Measurements from ENCODE around the gene ADAMTSL3.
"Not testable (repeated sequence)": the region's sequence is repeated elsewhere in the genome, so short reads cannot be mapped to it uniquely, and the experiment has no call there.

The ADAMTSL3 gene

GRCh38 chr15:83954506-83954905, 300.6 kb downstream of the ADAMTSL3 start:
- DNase-seq (ENCODE audit: extremely low read depth, low read depth): no peak
- no peak for TF ChIP-seq CTCF (IDR thresholded peaks at IDR 0.05; ENCODE audit: low read depth, low read length, missing control alignments)
- no peak overlapping the region for H3K4me3 ChIP-seq (replicated peaks; ENCODE audit: low read depth, low read length)

GRCh38 chr15:83955806-83956265, 301.9 kb downstream of the ADAMTSL3 start:
- no peak for DNase-seq (ENCODE audit: extremely low read depth, low read depth)
- H3K4me3 ChIP-seq (replicated peaks; ENCODE audit: low read depth, low read length): no peak overlapping the region
- TF ChIP-seq CTCF (IDR thresholded peaks at IDR 0.05; ENCODE audit: low read depth, low read length, missing control alignments): no peak

GRCh38 chr15:83956887-83957286, 303.0 kb downstream of the ADAMTSL3 start:
- TF ChIP-seq CTCF (IDR thresholded peaks at IDR 0.05; ENCODE audit: low read depth, low read length, missing control alignments): no peak
- no peak for DNase-seq (ENCODE audit: extremely low read depth, low read depth)
- H3K4me3 ChIP-seq (replicated peaks; ENCODE audit: low read depth, low read length): no peak overlapping the region

GRCh38 chr15:83959477-83959876, 305.6 kb downstream of the ADAMTSL3 start:
- DNase-seq (ENCODE audit: extremely low read depth, low read depth): no peak
- H3K4me3 ChIP-seq (replicated peaks; ENCODE audit: low read depth, low read length): no peak overlapping the region
- no peak for TF ChIP-seq CTCF (IDR thresholded peaks at IDR 0.05; ENCODE audit: low read depth, low read length, missing control alignments)

- TF ChIP-seq CTCF (IDR thresholded peaks at IDR 0.05; ENCODE audit: low read depth, low read length, missing control alignments): no peak
- DNase-seq (ENCODE audit: extremely low read depth, low read depth): no peak
Observed at GRCh38 chr15:83960192-83960829, 306.4 kb downstream of the ADAMTSL3 start.

GRCh38 chr15:83961311-83961710, 307.4 kb downstream of the ADAMTSL3 start:
- H3K4me3 ChIP-seq (replicated peaks; ENCODE audit: low read depth, low read length): no peak overlapping the region
- no peak for TF ChIP-seq CTCF (IDR thresholded peaks at IDR 0.05; ENCODE audit: low read depth, low read length, missing control alignments)
- no peak for DNase-seq (ENCODE audit: extremely low read depth, low read depth)

More at GRCh38 chr15:83960192-83960829, 306.4 kb downstream of the ADAMTSL3 start:
- no peak overlapping the region for H3K4me3 ChIP-seq (replicated peaks; ENCODE audit: low read depth, low read length)

- H3K4me3 ChIP-seq (replicated peaks; ENCODE audit: low read depth, low read length); DNase-seq (ENCODE audit: extremely low read depth, low read depth): not testable (repeated sequence)
Observed at GRCh38 chr15:83964967-83965366, 311.0 kb downstream of the ADAMTSL3 start.

Measured in HFF-Myc (cell line).